HG03196 (cell line): Measurements from ENCODE around the gene KRT222.
A peak's percentile ranks its signal among the peaks of the same experiment; 100 is the strongest.

Experiments used
- ATAC-seq: cut with Tn5 transposase; IDR thresholded peaks from one replicate; pipeline ENCODE4 v1.9.1; 2021; ENCODE audit not compliant: unreplicated experiment

KRT222 gene

GRCh38 chr17:40615841-40616476 is 49.0 kb downstream of the KRT222 start:
- ATAC-seq = no peak

DNA sequence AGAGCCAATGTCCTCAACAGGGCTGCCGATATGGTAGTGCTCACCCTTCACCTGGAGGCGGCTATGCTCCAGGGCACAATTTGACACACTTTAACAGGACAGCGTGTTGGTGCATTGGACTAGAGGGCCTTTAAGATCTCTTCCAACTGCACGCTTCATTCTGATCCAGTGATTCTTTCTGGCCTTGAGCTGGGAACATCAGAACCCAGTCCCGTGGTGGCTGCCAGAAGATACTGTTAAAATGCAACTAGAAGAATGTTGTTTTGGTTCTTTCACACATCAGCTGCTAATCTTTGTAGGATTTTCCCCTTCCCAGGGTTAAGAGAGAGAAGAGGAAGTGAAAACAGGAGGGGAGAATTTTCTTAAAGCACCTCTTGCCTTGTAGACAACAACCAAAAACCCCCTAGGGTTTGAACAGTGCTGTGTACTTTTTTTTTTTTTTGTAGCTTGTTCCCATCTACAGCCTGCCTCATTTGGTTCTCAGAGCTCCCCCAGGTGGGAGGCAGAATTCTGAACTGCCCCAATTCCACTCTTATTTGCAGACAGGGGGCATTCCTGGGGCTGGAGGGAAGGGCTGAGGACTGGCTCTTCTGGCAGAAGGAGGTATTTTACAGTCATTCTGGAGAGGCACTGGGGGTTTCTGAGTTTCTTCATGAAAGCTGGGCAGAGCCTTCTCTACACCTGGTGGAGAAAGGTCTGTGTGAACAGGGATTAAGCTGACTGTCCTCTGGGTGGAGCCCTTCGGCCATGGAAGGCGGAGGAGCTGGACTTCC is 49.7 kb downstream of the KRT222 start:
- peak; percentile 74 for ATAC-seq

GRCh38 chr17:40614431-40615067 is 50.4 kb downstream of the KRT222 start:
- ATAC-seq = no peak

GRCh38 chr17:40613467-40614154 is 51.4 kb downstream of the KRT222 start:
- no peak for ATAC-seq

- ATAC-seq = no peak
These were observed 52.3 kb downstream of the KRT222 start for GRCh38 chr17:40612599-40613244.

DNA sequence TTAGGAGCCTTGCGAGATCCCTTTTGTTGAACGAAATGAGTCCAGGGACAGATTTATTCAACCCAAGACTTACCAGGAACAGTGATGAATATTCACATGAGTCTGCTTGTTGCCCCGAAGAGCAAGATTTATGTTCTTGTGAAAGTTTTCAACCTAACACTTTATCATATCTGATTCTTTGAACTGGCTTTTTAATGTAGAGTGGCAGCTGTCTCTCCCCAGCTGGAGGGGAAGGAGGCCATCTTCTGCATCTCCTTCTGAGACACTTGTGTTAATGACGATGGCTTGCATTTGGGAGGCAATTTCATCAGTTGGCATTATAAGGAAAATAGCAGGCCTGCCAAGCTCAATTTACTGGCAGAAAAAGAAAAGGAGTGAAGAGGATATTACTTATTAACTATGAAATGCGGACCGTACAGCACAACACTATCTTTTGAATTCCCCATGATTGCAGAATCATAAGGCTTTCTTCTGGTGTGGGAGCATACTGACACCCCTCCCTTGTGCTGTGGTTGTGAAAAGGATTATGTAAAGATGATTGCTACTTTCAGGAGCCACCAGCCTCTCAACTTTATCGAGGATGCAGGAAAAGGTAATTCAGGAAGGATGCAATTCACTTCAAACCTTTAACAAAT is 53.0 kb downstream of the KRT222 start:
- no peak for ATAC-seq

- no peak for ATAC-seq
These were observed 54.6 kb downstream of the KRT222 start for GRCh38 chr17:40610359-40610758.

DNA sequence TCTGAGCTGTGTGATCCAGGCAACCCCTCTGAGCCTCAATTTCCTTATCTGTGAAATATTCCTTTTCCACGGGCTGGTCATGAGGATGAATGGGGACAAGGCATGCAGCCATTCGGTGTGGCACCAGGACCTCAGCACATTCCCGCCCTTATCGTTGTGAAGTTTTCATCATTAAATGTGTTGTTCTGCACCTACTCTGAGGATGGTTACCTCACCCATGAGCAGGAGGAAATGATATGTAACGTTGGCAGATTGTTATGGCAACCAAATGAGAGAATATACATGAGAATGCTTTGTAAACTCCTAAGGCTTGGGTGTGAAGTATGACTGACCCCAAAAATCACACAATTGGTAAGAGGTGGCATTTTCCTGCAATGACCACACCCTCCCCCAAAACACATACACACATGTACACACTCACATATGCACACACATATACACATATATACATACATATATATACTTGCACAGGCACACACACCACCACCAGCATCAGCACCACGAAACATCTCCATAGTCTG is 56.9 kb downstream of the KRT222 start:
- no peak for ATAC-seq

DNA sequence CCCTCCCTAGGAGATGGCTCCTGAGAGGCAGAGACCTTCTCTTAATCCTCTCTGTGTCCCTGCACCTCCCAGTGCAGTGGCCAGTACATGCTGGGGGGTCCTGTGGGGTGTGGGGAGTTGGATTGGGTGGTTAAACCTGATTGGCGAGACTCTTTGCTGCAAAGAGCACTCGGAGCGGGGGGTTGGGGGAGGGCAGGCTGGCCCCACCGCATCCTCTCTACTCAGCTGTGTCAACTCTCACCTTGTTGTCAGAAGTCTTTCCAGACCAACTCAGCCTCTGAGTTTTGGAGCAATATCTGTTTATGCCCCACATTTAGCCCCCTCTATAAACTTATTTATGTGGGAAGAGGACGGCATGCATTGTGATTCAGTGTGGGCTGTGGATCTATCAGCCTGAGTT is 57.3 kb downstream of the KRT222 start:
- no peak for ATAC-seq

GRCh38 chr17:40606548-40607353 is 58.2 kb downstream of the KRT222 start:
- ATAC-seq = no peak

DNA sequence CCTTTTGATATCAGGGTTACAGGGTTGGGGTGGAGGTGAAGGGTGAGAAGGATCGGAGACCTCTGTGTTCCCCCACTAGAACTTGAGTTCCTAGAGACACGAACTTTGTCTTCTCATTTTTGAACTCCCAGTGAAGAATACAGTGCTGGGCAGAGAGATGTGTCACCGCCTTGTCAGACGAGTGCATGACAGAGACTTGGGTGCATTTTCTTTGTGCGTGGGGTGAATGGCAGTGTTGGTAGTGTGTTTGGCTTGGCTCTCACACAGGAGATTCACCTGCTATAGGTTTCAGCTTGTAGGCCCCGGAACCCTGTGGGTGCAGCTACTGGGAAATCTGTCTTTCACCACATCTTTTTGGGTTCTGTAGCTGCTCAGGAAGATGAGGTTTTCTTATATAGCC is 59.7 kb downstream of the KRT222 start:
- ATAC-seq = no peak
